ENCODE measurements around the gene ARHGAP26.

GRCh38 chr5:142819292-142819691 is 49.1 kb downstream of the ARHGAP26 start:
- TF ChIP-seq EP300 (IDR thresholded peaks at IDR 0.05): no peak
- TF ChIP-seq, protein P1, sequence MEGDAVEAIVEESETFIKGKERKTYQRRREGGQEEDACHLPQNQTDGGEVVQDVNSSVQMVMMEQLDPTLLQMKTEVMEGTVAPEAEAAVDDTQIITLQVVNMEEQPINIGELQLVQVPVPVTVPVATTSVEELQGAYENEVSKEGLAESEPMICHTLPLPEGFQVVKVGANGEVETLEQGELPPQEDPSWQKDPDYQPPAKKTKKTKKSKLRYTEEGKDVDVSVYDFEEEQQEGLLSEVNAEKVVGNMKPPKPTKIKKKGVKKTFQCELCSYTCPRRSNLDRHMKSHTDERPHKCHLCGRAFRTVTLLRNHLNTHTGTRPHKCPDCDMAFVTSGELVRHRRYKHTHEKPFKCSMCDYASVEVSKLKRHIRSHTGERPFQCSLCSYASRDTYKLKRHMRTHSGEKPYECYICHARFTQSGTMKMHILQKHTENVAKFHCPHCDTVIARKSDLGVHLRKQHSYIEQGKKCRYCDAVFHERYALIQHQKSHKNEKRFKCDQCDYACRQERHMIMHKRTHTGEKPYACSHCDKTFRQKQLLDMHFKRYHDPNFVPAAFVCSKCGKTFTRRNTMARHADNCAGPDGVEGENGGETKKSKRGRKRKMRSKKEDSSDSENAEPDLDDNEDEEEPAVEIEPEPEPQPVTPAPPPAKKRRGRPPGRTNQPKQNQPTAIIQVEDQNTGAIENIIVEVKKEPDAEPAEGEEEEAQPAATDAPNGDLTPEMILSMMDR (IDR thresholded peaks at IDR 0.05): no peak
- no peak for TF ChIP-seq POLR2A (IDR thresholded peaks at IDR 0.05)
